ENCODE data around the gene NTNG2.
A peak's percentile ranks its signal among the peaks of the same experiment; 100 is the strongest.

Gene NTNG2

GRCh38 chr9:132250324-132251262, 88.7 kb downstream of the NTNG2 start:
- DNase-seq (ENCODE audit: low spot score): no peak

DNA sequence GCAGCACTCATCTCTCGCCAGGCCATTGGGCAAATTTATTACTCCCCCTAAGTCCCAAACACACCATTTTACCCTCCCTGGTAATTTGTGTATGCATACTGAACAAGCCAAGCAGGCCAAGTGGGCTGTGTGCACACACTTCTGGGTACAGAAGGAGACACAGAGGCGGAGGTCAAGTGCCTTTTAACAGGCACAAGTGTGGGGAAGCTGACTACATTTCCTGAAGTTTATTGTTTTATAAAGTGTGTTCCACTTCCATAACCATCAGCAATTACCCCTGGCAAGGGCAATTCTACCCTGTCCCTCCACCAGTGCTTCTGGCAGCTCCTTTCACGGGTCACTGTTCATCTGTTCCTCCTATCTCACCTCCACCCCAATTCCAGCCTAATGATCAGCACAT, 99.0 kb downstream of the NTNG2 start:
- DNase-seq (ENCODE audit: low spot score): no peak

- DNase-seq (ENCODE audit: low spot score): no peak
Observed at GRCh38 chr9:132266017-132266416, 104.2 kb downstream of the NTNG2 start.

DNA sequence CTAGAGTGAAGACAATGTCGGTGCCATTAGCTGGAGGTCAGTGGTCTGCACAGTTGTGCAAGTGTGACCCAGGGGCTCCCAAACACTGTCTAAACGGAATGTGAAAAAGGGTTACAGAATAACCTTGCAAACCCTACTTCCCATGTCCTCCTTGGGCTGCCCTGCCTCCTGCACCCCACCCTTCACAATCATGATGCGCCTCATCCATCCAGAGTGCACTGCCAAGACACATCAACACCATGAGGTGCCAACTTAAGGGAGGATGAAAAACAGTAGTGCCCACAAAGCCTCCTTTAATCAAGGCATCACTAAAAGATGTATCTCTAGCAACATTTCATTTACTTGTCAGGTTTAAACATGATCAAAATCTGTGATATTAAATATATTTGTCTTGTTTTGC, 105.8 kb downstream of the NTNG2 start:
- no peak for DNase-seq (ENCODE audit: low spot score)

GRCh38 chr9:132268725-132269352, 107.0 kb downstream of the NTNG2 start:
- DNase-seq (ENCODE audit: low spot score): peak; percentile 77

GRCh38 chr9:132269704-132270516, 108.1 kb downstream of the NTNG2 start:
- DNase-seq (ENCODE audit: low spot score): peak; percentile 55

DNA sequence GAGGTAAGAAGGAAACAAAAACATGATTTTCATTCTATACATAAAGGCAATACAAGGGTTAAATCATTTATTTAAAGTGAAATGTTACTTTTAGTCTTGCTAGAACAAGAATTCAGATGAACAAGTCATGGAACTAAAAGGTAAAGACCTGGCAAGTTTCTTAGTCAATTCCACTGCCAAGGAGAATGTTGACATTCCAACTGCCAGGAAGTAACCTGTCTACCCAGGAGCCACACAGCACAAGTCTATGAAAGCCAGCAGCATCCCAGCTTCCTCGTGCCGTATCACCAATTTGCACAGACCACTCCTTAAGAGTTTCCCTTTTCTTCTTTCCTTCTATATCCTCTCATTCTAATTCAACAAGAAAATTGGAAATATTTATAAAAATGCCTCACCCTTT, 113.0 kb downstream of the NTNG2 start:
- no peak for DNase-seq (ENCODE audit: low spot score)

DNA sequence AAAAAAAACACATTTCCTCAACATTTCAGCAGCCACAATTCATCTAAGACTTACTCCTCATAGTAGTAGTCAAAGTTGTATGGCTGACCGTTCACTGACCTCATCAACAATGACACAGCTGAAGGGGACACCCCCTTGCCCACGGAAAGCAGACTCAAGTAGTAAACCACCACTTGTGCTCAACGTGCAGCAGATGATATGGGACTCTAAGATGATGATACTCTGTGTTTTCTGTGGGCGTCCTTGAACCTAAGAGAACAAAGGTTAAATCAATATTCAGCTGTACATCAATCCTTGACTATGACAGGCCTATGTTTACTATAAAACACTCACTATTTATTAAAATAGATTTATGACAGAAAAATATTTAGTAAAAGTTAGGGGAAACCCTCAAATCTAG, 121.3 kb downstream of the NTNG2 start:
- DNase-seq (ENCODE audit: low spot score): no peak

DNA sequence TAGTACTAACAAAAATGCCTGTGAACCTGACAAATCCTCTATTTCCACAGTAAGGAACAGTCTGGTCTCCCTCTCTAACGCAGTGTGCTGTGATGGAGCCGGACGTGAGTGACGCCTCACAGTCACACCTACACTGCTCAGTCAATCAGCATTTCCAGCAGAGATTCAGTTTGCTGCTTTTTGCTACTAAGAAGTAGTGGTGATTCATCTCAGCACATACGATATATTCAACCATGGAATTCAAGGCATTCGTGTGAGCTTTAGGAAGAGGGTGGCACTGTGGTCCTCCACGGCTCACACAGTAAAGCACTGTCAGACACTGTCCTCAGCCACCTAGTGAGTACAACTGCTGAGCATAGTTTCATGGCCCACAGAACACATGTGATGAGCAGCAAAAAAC, 122.0 kb downstream of the NTNG2 start:
- no peak for DNase-seq (ENCODE audit: low spot score)

- no peak for DNase-seq (ENCODE audit: low spot score)
Observed at GRCh38 chr9:132287256-132287760, 125.5 kb downstream of the NTNG2 start.

- DNase-seq (ENCODE audit: low spot score): no peak
Observed at GRCh38 chr9:132288361-132288760, 126.5 kb downstream of the NTNG2 start.

DNA sequence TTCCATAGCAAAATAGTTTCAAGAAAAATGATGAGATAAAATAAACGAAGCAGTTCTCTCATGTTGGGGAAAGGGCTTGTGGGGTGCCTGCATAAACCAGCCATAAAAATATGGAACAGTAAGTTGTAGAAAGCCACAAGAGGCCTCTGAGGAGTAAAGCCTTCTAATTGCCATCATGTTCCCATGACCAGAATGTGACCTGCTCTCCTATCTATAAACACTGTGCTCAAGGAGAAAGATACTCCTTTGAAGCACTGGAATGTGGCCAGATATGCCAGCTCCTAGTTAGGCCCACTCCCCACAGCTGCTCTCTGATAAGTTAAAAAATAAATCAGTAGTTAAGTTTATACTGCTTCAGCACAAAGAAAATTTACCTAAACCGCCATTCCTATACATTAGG, 127.1 kb downstream of the NTNG2 start:
- DNase-seq (ENCODE audit: low spot score): no peak

GRCh38 chr9:132293145-132293721, 131.4 kb downstream of the NTNG2 start:
- no peak for DNase-seq (ENCODE audit: low spot score)
